AG10803 (cell line): ENCODE results near the gene ZNF107.

Source experiments
- DNase-seq: peaks from one replicate; pipeline ENCODE4 v3.0.0; 2010; ENCODE audit warnings: low read depth
- H3K4me3 ChIP-seq: 2 replicates; pipeline ENCODE4 v1.5.1; 2011; ENCODE audit warnings: mild to moderate bottlenecking, low read length, control low read depth
- CTCF ChIP-seq: conservative IDR thresholded peaks from 2 replicates; pipeline ENCODE4 v1.5.1; 2011; ENCODE audit warnings: mild to moderate bottlenecking, low read length, control low read depth, inconsistent platforms

The ZNF107 gene

GRCh38 chr7:64642875-64643274, 23.1 kb upstream of the ZNF107 start:
- DNase-seq, result no peak
- no peak overlapping the region for H3K4me3 ChIP-seq
- TF ChIP-seq CTCF, result no peak

GRCh38 chr7:64643566-64643965, 22.4 kb upstream of the ZNF107 start:
- TF ChIP-seq CTCF, result no peak

GRCh38 chr7:64651203-64651602, 14.7 kb upstream of the ZNF107 start:
- TF ChIP-seq CTCF, result no peak
- DNase-seq, result no peak
- H3K4me3 ChIP-seq, result no peak overlapping the region

More at GRCh38 chr7:64643566-64643965, 22.4 kb upstream of the ZNF107 start:
- no peak overlapping the region for H3K4me3 ChIP-seq
- no peak for DNase-seq

- no peak for TF ChIP-seq CTCF
- H3K4me3 ChIP-seq, result no peak overlapping the region
- no peak for DNase-seq
Observed at GRCh38 chr7:64651632-64652165, 14.2 kb upstream of the ZNF107 start.

GRCh38 chr7:64653721-64654401, 12.1 kb upstream of the ZNF107 start:
- no peak for TF ChIP-seq CTCF
- no peak overlapping the region for H3K4me3 ChIP-seq
- DNase-seq, result no peak

- no peak for DNase-seq
- H3K4me3 ChIP-seq, result no peak overlapping the region
- TF ChIP-seq CTCF, result no peak
Observed at GRCh38 chr7:64654796-64655548, 11.0 kb upstream of the ZNF107 start.

- no peak overlapping the region for H3K4me3 ChIP-seq
- no peak for DNase-seq
- TF ChIP-seq CTCF, result no peak
Observed at GRCh38 chr7:64655811-64656210, 10.1 kb upstream of the ZNF107 start.
